Breast epithelium (tissue), 3 donors: ENCODE results near the gene SERTAD1.

Experiments
- CTCF ChIP-seq, 3 donors: fragments of 450-650 bp; IDR thresholded peaks; one replicate each; pipeline ENCODE4 v1.5.1; 2016 to 2017; ENCODE audit warnings: antibody characterized with exemption in 3 of 3, mild to moderate bottlenecking in 3 of 3, moderate library complexity in 3 of 3
- POLR2A ChIP-seq: fragments of 450-650 bp; IDR thresholded peaks from one replicate; pipeline ENCODE4 v1.6.1; 2016; ENCODE audit warnings: antibody characterized with exemption, mild to moderate bottlenecking, moderate library complexity
- POLR2AphosphoS5 ChIP-seq, 3 donors: sonication (generic); formaldehyde crosslinking; IDR thresholded peaks; one replicate each; pipeline ENCODE4 v1.6.1; 2017; ENCODE audit warnings: antibody characterized with exemption in 3 of 3

DNA sequence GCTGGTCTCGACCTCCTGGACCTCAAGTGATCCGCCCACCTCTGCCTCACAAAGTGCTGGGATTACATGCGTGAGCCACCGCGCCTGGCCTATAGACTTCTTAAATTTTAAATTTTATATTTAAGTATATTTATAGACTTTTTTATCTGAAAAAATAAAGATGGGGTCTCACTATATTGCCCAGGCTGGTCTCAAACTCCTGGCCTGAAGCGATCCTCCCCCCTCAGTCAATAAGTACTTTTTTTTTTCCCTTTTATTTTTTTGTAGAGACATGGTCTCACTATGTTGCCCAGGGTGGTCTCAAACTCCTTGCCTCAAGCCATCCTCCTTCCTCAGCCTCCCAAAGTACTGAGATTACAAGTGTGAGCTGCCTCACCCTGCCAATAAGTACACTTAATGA is 1.9 kb downstream of the SERTAD1 start:
- no peak for TF ChIP-seq POLR2A
- no peak for TF ChIP-seq CTCF (IDR thresholded peaks at IDR 0.05)
- TF ChIP-seq POLR2AphosphoS5 (IDR thresholded peaks at IDR 0.05) = no peak
